WTC11 (cell line): ENCODE measurements around the gene GPR37. TPM values are rescaled to one million over a fixed set of nuclear protein-coding genes. Genes with fewer than 3 reads are reported as not detected.

Source experiments
- ATAC-seq: fragments of 200-7000 bp; cut with Tn5 transposase; 2 replicates; pipeline ENCODE4 v1.10.0; 2021; ENCODE audit warnings: mild to moderate bottlenecking, moderate library complexity
- CTCF ChIA-PET: fragments of 300-600 bp; sonication (Branson Sonifier 250); formaldehyde crosslinking; loops from one replicate; lab custom pipeline; 2021; ENCODE audit warnings: antibody characterized with exemption; lab: Charles Lee
- POLR2A ChIA-PET: fragments of 350-600 bp; sonication (Branson Sonifier 250); formaldehyde crosslinking; loops from one replicate; lab custom pipeline; 2021; ENCODE audit warnings: antibody characterized with exemption; lab: Charles Lee
- DNase-seq: peaks from one replicate; pipeline ENCODE4 v3.0.0; 2021; ENCODE audit warnings: low spot score
- H3K27ac Mint-ChIP-seq: 2 replicates; pipeline ENCODE4 v1.8.0; 2021; ENCODE audit warnings: mixed read lengths
- H3K27me3 Mint-ChIP-seq: 2 replicates; pipeline ENCODE4 v1.8.0; 2021; ENCODE audit warnings: low read depth, mild to moderate bottlenecking, moderate library complexity, mixed read lengths
- H3K36me3 Mint-ChIP-seq: 2 replicates; pipeline ENCODE4 v1.8.0; 2021; ENCODE audit warnings: mixed read lengths
- H3K4me1 Mint-ChIP-seq: 2 replicates; pipeline ENCODE4 v1.8.0; 2022; ENCODE audit warnings: mixed read lengths
- H3K4me3 Mint-ChIP-seq: 2 replicates; pipeline ENCODE4 v1.8.0; 2021; ENCODE audit warnings: mild to moderate bottlenecking, moderate library complexity, mixed read lengths
- H3K9me3 Mint-ChIP-seq: 2 replicates; pipeline ENCODE4 v1.8.0; 2021; ENCODE audit warnings: mixed read lengths
- CREM ChIP-seq: sonication (generic); formaldehyde crosslinking; IDR thresholded peaks from 2 replicates; pipeline ENCODE4 v1.8.1; 2022; ENCODE audit warnings: mild to moderate bottlenecking, missing genetic modification reagents, moderate library complexity
- E2F4 ChIP-seq: sonication (generic); formaldehyde crosslinking; IDR thresholded peaks from 2 replicates; pipeline ENCODE4 v1.8.1; 2022; ENCODE audit warnings: low read depth, mild to moderate bottlenecking, moderate library complexity, missing genetic modification reagents, borderline replicate concordance
- FOXP1 ChIP-seq: sonication (generic); formaldehyde crosslinking; IDR thresholded peaks from 2 replicates; pipeline ENCODE4 v1.8.0; 2022; ENCODE audit warnings: missing genetic modification reagents, mild to moderate bottlenecking, moderate library complexity, borderline replicate concordance
- GABPB1 ChIP-seq: sonication (generic); formaldehyde crosslinking; IDR thresholded peaks from 2 replicates; pipeline ENCODE4 v1.8.1; 2023; ENCODE audit warnings: mild to moderate bottlenecking, missing genetic modification reagents
- HMGXB4 ChIP-seq: sonication (generic); formaldehyde crosslinking; IDR thresholded peaks from 2 replicates; pipeline ENCODE4 v1.8.1; 2023; ENCODE audit warnings: mild to moderate bottlenecking, moderate library complexity, missing genetic modification reagents
- IRF2 ChIP-seq: sonication (generic); formaldehyde crosslinking; IDR thresholded peaks from 2 replicates; pipeline ENCODE4 v1.8.0; 2022; ENCODE audit warnings: low read depth, missing genetic modification reagents, borderline replicate concordance
- MYBL2 ChIP-seq: sonication (generic); formaldehyde crosslinking; IDR thresholded peaks from 2 replicates; pipeline ENCODE4 v1.8.1; 2023; ENCODE audit warnings: mild to moderate bottlenecking, moderate library complexity, missing genetic modification reagents
- NFATC4 ChIP-seq: fragments of 250-450 bp; sonication (Bioruptor Pico); IDR thresholded peaks from 2 replicates; pipeline ENCODE4 v1.9.0; 2021; ENCODE audit warnings: mild to moderate bottlenecking
- NFYB ChIP-seq: sonication (generic); formaldehyde crosslinking; conservative IDR thresholded peaks from 2 replicates; pipeline ENCODE4 v1.8.0; 2022; ENCODE audit warnings: low read depth, missing genetic modification reagents
- PRDM15 ChIP-seq: sonication (generic); formaldehyde crosslinking; IDR thresholded peaks from 2 replicates; pipeline ENCODE4 v1.8.0; 2022; ENCODE audit warnings: missing genetic modification reagents
- PREB ChIP-seq: sonication (generic); formaldehyde crosslinking; IDR thresholded peaks from 2 replicates; pipeline ENCODE4 v1.8.1; 2022; ENCODE audit warnings: mild to moderate bottlenecking, missing genetic modification reagents, moderate library complexity, borderline replicate concordance
- RORB ChIP-seq: fragments of 250-450 bp; sonication (Bioruptor Pico); IDR thresholded peaks from 2 replicates; pipeline ENCODE4 v1.9.0; 2021; ENCODE audit warnings: mild to moderate bottlenecking
- SMAD3 ChIP-seq: sonication (generic); formaldehyde crosslinking; IDR thresholded peaks from 2 replicates; pipeline ENCODE4 v1.8.0; 2022; ENCODE audit warnings: missing genetic modification reagents, mild to moderate bottlenecking, borderline replicate concordance
- SMAD4 ChIP-seq: sonication (generic); formaldehyde crosslinking; IDR thresholded peaks from 2 replicates; pipeline ENCODE4 v1.8.0; 2022; ENCODE audit warnings: mild to moderate bottlenecking, missing genetic modification reagents
- STAT6 ChIP-seq: sonication (generic); formaldehyde crosslinking; conservative IDR thresholded peaks from 2 replicates; pipeline ENCODE4 v1.8.1; 2023; ENCODE audit warnings: mild to moderate bottlenecking, low read depth, missing genetic modification reagents, moderate library complexity
- TP53 ChIP-seq: sonication (generic); formaldehyde crosslinking; IDR thresholded peaks from 2 replicates; pipeline ENCODE4 v1.8.1; 2023; ENCODE audit warnings: mild to moderate bottlenecking, missing genetic modification reagents
- USF1 ChIP-seq: sonication (generic); formaldehyde crosslinking; IDR thresholded peaks from 2 replicates; pipeline ENCODE4 v1.8.0; 2022; ENCODE audit warnings: mild to moderate bottlenecking, missing genetic modification reagents
- ZNF121 ChIP-seq: sonication (generic); formaldehyde crosslinking; IDR thresholded peaks from 2 replicates; pipeline ENCODE4 v1.8.0; 2023; ENCODE audit warnings: missing genetic modification reagents
- ZNF138 ChIP-seq: sonication (generic); formaldehyde crosslinking; conservative IDR thresholded peaks from 2 replicates; pipeline ENCODE4 v1.8.1; 2022; ENCODE audit warnings: mild to moderate bottlenecking, moderate library complexity, missing genetic modification reagents
- ZNF396 ChIP-seq: fragments of 250-450 bp; sonication (Bioruptor Pico); IDR thresholded peaks from 2 replicates; pipeline ENCODE4 v1.8.0; 2021; ENCODE audit warnings: mild to moderate bottlenecking, moderate library complexity, borderline replicate concordance
- total RNA-seq: library from RNA; stranded (reverse); gene quantifications from 3 replicates; pipeline ENCODE4 v1.2.3, GENCODE V29; 2021

GPR37 gene
- total RNA-seq, 1 experiment from 2014 or later: 20.4 TPM

GRCh38 chr7:124722292-124722691, 43.3 kb downstream of the GPR37 start (continued):
- TF ChIP-seq PRDM15 (CRISPR knock-in tag) (no peak), MYBL2 (CRISPR knock-in tag) (no peak), ZNF138 (CRISPR knock-in tag) (no peak), IRF2 (CRISPR knock-in tag) (no peak)

GRCh38 chr7:124720195-124720594, 45.4 kb downstream of the GPR37 start:
- CTCF ChIA-PET: no interaction called here
- H3K27me3 Mint-ChIP-seq: no peaks in the 10 kb centered on the region
- POLR2A ChIA-PET: no interaction called here
- peaks cover 8% of the 10 kb centered on the region; the same call in 1 of the 2 replicates for H3K36me3 Mint-ChIP-seq
- H3K4me1 Mint-ChIP-seq: peaks cover 47% of the 10 kb centered on the region
- H3K27ac Mint-ChIP-seq: 0 out of 2 replicates have a peak overlapping the region, but pooled peaks have one; percentile 3
- H3K9me3 Mint-ChIP-seq: peaks cover 10% of the 10 kb centered on the region
- H3K4me3 Mint-ChIP-seq: no peak overlapping the region
- TF ChIP-seq FOXP1 (CRISPR knock-in tag) (no peak), SMAD4 (CRISPR knock-in tag) (no peak), ZNF396 (CRISPR knock-in tag) (no peak), MYBL2 (CRISPR knock-in tag) (no peak), PREB (CRISPR knock-in tag) (no peak), TP53 (CRISPR knock-in tag) (no peak), ZNF121 (no peak), E2F4 (CRISPR knock-in tag) (no peak), SMAD3 (CRISPR knock-in tag) (no peak), GABPB1 (CRISPR knock-in tag) (no peak), HMGXB4 (CRISPR knock-in tag) (no peak), RORB (CRISPR knock-in tag) (no peak), NFATC4 (CRISPR knock-in tag) (no peak), STAT6 (CRISPR knock-in tag) (no peak), NFYB (CRISPR knock-in tag) (no peak), CREM (CRISPR knock-in tag) (no peak), USF1 (CRISPR knock-in tag) (no peak)
- peak; percentile 43 for ATAC-seq
- DNase-seq: no peak
